Endothelial cell of umbilical vein (primary cell): ENCODE data around the gene SMAD7. TPM values are rescaled to one million over a fixed set of nuclear protein-coding genes. Genes with fewer than 3 reads are reported as not detected.

Source experiments
- BruUV-seq: library from RNA; stranded (reverse); fragments of 400-500 nt; replicated peaks from 2 replicates; lab custom pipeline; 2021; lab: Mats Ljungman, UMichigan
- CTCF ChIA-PET: fragments of 300-600, 350-600 bp; sonication (Branson Sonifier 250); formaldehyde crosslinking; loops from one replicate; lab custom pipeline; 2021; ENCODE audit warnings: antibody characterized with exemption, inconsistent platforms; lab: Charles Lee
- POLR2A ChIA-PET: fragments of 300-600, 350-600 bp; sonication (Branson Sonifier 250); formaldehyde crosslinking; loops from one replicate; lab custom pipeline; 2021; ENCODE audit warnings: antibody characterized with exemption, inconsistent platforms; lab: Charles Lee
- DNase-seq: peaks from one replicate; pipeline ENCODE4 v3.0.0-alpha.2; 2011; ENCODE audit warnings: low read depth, low spot score
- FAIRE-seq: peaks from 2 replicates; lab custom pipeline; 2011; peaks lifted over from hg19 to GRCh38; lab: Jason Lieb, UNC
- H2AFZ ChIP-seq: 2 replicates; pipeline ENCODE4 v1.6.0; 2012; ENCODE audit warnings: low read depth, low read length, control low read depth, inconsistent platforms
- H3K27ac ChIP-seq: 2 replicates; pipeline ENCODE4 v1.5.1; 2011; ENCODE audit warnings: low read depth, mild to moderate bottlenecking, control low read depth, low read length, moderate library complexity; ENCODE audit not compliant: insufficient read depth
- H3K27me3 ChIP-seq, 2 experiments: 2 replicates each; pipeline versions ENCODE4 v1.6.0 to v1.6.1; 2011; ENCODE audit warnings: low read length in 2 of 2, mixed read lengths in 1 of 2; ENCODE audit not compliant: control insufficient read depth in 2 of 2, insufficient read depth in 2 of 2
- H3K36me3 ChIP-seq, 2 experiments: 2 replicates in 1 of 2; 3 replicates in 1 of 2; pipeline ENCODE4 v1.5.1; 2011; ENCODE audit warnings: low read length in 2 of 2, mild to moderate bottlenecking in 1 of 2, moderate library complexity in 1 of 2; ENCODE audit not compliant: control insufficient read depth in 2 of 2, insufficient read depth in 2 of 2; ENCODE audit errors: extremely low read depth in 1 of 2
- H3K4me1 ChIP-seq: 3 replicates; pipeline ENCODE4 v1.5.1; 2011; ENCODE audit warnings: mild to moderate bottlenecking, low read length; ENCODE audit not compliant: control insufficient read depth, insufficient read depth; ENCODE audit errors: extremely low read depth
- H3K4me2 ChIP-seq: 2 replicates; pipeline ENCODE4 v1.6.1; 2011; ENCODE audit warnings: low read length, control low read depth, mixed read lengths; ENCODE audit not compliant: insufficient read depth
- H3K4me3 ChIP-seq, 3 experiments: fragments of 200-600 bp in 1 of 3; sonication (generic), shearing (Covaris generic) in 1 of 3; replicated peaks in 1 of 3; 2 replicates each; pipeline ENCODE4 v1.5.1; 2011 to 2016; ENCODE audit warnings: control low read depth in 3 of 3, low read length in 3 of 3, mild to moderate bottlenecking in 2 of 3, inconsistent platforms in 1 of 3, low read depth in 1 of 3, moderate library complexity in 1 of 3; ENCODE audit not compliant: insufficient read depth in 1 of 3
- H3K79me2 ChIP-seq: 2 replicates; pipeline ENCODE4 v1.6.0; 2012; ENCODE audit warnings: low read length, inconsistent platforms; ENCODE audit not compliant: control insufficient read depth, insufficient read depth
- H3K9ac ChIP-seq: replicated peaks from 2 replicates; pipeline ENCODE3; 2011; ENCODE audit warnings: low read length, control low read depth; ENCODE audit not compliant: insufficient read depth; ENCODE audit errors: extremely low read depth
- H3K9me1 ChIP-seq: replicated peaks from 3 replicates; pipeline ENCODE4 v1.6.0; 2011; ENCODE audit warnings: mild to moderate bottlenecking, low read length; ENCODE audit not compliant: control insufficient read depth, insufficient read depth; ENCODE audit errors: extremely low read depth
- H3K9me3 ChIP-seq: replicated peaks from 2 replicates; pipeline ENCODE4 v1.5.1; 2012; ENCODE audit warnings: low read length, inconsistent platforms; ENCODE audit not compliant: control insufficient read depth, insufficient read depth
- H4K20me1 ChIP-seq: replicated peaks from 2 replicates; pipeline ENCODE3; 2011; ENCODE audit warnings: mild to moderate bottlenecking, low read length; ENCODE audit not compliant: control insufficient read depth, insufficient read depth; ENCODE audit errors: extremely low read depth
- EZH2 ChIP-seq: IDR thresholded peaks from 2 replicates; pipeline ENCODE4 v1.6.1; 2012; ENCODE audit warnings: borderline replicate concordance, low read depth, mild to moderate bottlenecking, moderate library complexity, low read length, inconsistent platforms; ENCODE audit not compliant: severe bottlenecking
- FOS ChIP-seq: IDR thresholded peaks from 2 replicates; pipeline ENCODE4 v1.6.1; 2011; ENCODE audit warnings: mild to moderate bottlenecking, low read length, moderate library complexity, borderline replicate concordance; ENCODE audit not compliant: insufficient read depth
- GATA2 ChIP-seq: IDR thresholded peaks from 2 replicates; pipeline ENCODE4 v1.7.0; 2011; ENCODE audit warnings: low read depth, mild to moderate bottlenecking, moderate library complexity, mixed read lengths, low read length; ENCODE audit not compliant: insufficient read length, insufficient read depth
- JUN ChIP-seq: IDR thresholded peaks from 2 replicates; pipeline ENCODE4 v1.6.1; 2011; ENCODE audit warnings: borderline replicate concordance, low read depth; ENCODE audit not compliant: insufficient read length, insufficient read depth
- MAX ChIP-seq: IDR thresholded peaks from 2 replicates; pipeline ENCODE4 v1.6.1; 2011; ENCODE audit not compliant: insufficient read depth, insufficient read length
- MYC ChIP-seq: IDR thresholded peaks from one replicate; pipeline ENCODE4 v1.6.1; 2011; ENCODE audit warnings: mild to moderate bottlenecking, low read depth, low read length
- POLR2A ChIP-seq: IDR thresholded peaks from 2 replicates; pipeline ENCODE4 v1.6.1; 2012; ENCODE audit warnings: low read depth, mild to moderate bottlenecking, control low read depth, low read length
- POLR2AphosphoS5 ChIP-seq: IDR thresholded peaks from 2 replicates; pipeline ENCODE4 v1.6.1; 2012; ENCODE audit warnings: low read depth, mild to moderate bottlenecking, control low read depth, low read length, moderate library complexity; ENCODE audit not compliant: insufficient read depth
- dilution Hi-C: fragments of 300-500 bp; cut with MboI; formaldehyde crosslinking; loops from one replicate; pipeline ENCODE4 v1.15.0; 2019; ENCODE audit warnings: low sequenced_read_pairs; ENCODE audit not compliant: extremely low pct_ligation_motif_present
- intact Hi-C: fragments of 100-400 bp; cut with micrococcal nuclease; formaldehyde crosslinking; loops from one replicate; pipeline ENCODE4 v1.10.0; 2022
- polyA plus RNA-seq, 4 experiments: library from polyadenylated mRNA; depleted of rRNA in 3 of 4; stranded (reverse) in 3 of 4; unstranded in 1 of 4; fragments of >200 nt; gene quantifications; 2 replicates each; pipeline versions ENCODE4 v1.2.1 to v1.2.3, GENCODE V29; 2011 to 2012; ENCODE audit warnings: missing spikeins in 1 of 4
- total RNA-seq: library from RNA; stranded (reverse); gene quantifications from 2 replicates; pipeline ENCODE4 v1.2.3, GENCODE V29; 2021
- TF ChIP-seq, protein P1 (sequence below), 2 donors: IDR thresholded peaks; 1 replicate in 1 of 2; 2 replicates in 1 of 2; pipeline ENCODE4 v1.5.1; 2011; ENCODE audit warnings: low read length in 2 of 2, mild to moderate bottlenecking in 2 of 2, moderate library complexity in 2 of 2, control low read depth in 1 of 2, inconsistent platforms in 1 of 2, low read depth in 1 of 2; ENCODE audit not compliant: insufficient read depth in 1 of 2; ENCODE audit errors: extremely low read depth in 1 of 2

The SMAD7 gene
- total and polyA plus RNA-seq, 2 donors (not counting 3 experiments of a cell fraction or from before 2014, with no cell fraction given): 3.6 to 8.0 TPM

DNA sequence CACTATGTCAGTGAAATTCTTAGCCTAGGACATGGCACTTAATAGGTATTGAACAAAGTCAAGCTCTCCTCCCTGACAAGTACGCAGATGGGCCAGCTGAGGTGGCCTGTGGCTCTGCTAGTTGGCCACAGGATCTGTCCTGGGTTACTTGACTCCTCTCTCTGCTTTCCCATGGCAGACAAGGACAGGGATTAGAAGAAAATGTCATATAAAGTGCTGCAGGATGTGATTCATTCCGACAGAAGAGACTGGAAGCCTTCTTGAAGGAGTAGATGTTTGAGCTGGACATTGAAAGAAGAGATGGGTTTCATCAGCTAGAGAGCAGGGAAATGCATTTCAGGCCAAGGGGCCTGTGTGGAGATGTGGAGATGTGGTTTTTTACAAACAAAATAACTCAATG is 46.7 kb downstream of the SMAD7 start:
- TF ChIP-seq POLR2AphosphoS5 (no peak), JUN (no peak), GATA2 (no peak), FOS (no peak), MYC (no peak), MAX (no peak), EZH2 (no peak), POLR2A (no peak)
- TF ChIP-seq, protein P1, sequence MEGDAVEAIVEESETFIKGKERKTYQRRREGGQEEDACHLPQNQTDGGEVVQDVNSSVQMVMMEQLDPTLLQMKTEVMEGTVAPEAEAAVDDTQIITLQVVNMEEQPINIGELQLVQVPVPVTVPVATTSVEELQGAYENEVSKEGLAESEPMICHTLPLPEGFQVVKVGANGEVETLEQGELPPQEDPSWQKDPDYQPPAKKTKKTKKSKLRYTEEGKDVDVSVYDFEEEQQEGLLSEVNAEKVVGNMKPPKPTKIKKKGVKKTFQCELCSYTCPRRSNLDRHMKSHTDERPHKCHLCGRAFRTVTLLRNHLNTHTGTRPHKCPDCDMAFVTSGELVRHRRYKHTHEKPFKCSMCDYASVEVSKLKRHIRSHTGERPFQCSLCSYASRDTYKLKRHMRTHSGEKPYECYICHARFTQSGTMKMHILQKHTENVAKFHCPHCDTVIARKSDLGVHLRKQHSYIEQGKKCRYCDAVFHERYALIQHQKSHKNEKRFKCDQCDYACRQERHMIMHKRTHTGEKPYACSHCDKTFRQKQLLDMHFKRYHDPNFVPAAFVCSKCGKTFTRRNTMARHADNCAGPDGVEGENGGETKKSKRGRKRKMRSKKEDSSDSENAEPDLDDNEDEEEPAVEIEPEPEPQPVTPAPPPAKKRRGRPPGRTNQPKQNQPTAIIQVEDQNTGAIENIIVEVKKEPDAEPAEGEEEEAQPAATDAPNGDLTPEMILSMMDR (IDR thresholded peaks at IDR 0.05; ENCODE audit: extremely low read depth in 1 of 2, insufficient read depth in 1 of 2, low read depth in 1 of 2, low read length in 2 of 2): no peak
- Histone ChIP-seq H3K79me2 (no peaks in the 10 kb centered on the region), H2AFZ (no peak overlapping the region), H3K27ac (no peak overlapping the region), H3K9me1 (no peaks in the 10 kb centered on the region), H3K27me3 (no peaks in the 10 kb centered on the region), H3K36me3 (no peaks in the 10 kb centered on the region), H3K4me1 (peaks cover 26% of the 10 kb centered on the region), H4K20me1 (no peaks in the 10 kb centered on the region), H3K9me3 (no peaks in the 10 kb centered on the region), H3K4me2 (no peak overlapping the region), H3K9ac (no peak overlapping the region), H3K4me3 (no peak overlapping the region)
- peak; percentile 13 for DNase-seq
- intact Hi-C loops (loop anchor here (5.0 kb wide), 1 partner anchor 273 kb away; no protein-coding TSS in a partner anchor), dilution Hi-C loops (no loop called here)
- FAIRE-seq: peak; percentile 65
- BruUV-seq: no TSS peak
- POLR2A ChIA-PET: no interaction called here
- CTCF ChIA-PET: interaction anchor here (1.7 kb wide), 1 partner anchor 31 kb away, joined by 4 read pairs; no protein-coding TSS in a partner anchor
